MV-4-11 (cell line): ENCODE measurements around the gene CD300H.
"Not testable (repeated sequence)": the region's sequence is repeated elsewhere in the genome, so short reads cannot be mapped to it uniquely, and the experiment has no call there.

Source experiments
- DNase-seq: peaks from one replicate; lab custom pipeline; 2025; lab: John Stamatoyannopoulos, UW

The CD300H gene

DNA sequence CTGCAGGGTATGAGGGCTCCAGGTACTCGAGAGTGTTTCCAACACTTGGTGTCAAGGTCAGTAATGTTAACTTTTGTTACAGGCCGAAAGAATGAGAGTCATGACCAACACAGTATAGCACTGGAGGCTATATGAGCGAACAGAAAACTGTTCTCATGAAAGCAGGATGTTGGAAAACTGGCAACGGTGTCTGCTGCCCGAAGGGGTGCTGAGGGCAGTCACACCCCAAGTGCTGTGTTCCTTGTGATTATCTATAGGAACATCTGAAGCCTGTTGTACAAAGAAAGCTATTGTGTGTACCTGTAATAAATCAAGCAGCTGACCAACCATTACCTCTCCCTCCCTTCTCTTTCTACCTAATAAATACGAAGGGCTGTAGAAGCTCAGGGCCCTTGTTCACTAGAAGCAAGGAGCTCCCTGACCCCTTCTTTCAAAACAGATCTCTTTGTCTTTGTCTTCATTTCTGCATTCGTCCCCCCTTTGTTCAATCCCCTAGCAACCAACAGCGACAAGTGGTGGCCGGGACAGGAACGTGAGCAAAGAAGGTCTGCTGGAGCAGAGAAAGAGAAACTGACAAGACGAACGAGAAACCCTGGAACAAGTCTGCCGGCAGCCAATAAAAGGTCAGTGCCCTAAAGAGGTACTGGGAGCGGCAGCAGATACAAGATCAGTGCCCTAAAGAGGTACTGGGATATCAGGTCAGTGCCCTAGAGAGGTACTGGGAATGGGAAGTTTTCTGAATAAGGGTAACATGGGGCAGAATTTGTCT, 17.2 kb upstream of the CD300H start:
- DNase-seq, result no peak

- DNase-seq, result no peak
Measured at GRCh38 chr17:74582633-74583032, 15.3 kb upstream of the CD300H start.

DNA sequence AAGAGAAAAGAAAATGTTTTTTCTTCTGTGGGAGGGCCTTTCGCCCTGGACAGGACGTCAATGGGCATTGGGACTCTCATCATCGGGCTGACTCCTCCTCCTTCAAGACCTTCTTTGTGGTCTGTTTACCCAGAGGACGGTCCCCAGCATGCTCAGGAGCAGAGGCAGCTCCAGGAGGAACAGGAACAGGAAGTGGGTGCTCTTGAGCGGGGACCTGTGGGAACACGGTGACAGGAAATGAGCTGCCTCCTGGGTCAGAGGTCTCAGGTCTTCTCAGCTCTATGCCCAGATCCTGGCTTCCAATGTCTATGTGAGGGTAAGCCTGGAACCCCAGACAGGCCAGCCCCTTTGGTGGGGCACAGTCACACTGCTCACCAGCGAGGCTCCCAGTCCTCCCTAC, 12.6 kb upstream of the CD300H start:
- peak; percentile 52 for DNase-seq

DNA sequence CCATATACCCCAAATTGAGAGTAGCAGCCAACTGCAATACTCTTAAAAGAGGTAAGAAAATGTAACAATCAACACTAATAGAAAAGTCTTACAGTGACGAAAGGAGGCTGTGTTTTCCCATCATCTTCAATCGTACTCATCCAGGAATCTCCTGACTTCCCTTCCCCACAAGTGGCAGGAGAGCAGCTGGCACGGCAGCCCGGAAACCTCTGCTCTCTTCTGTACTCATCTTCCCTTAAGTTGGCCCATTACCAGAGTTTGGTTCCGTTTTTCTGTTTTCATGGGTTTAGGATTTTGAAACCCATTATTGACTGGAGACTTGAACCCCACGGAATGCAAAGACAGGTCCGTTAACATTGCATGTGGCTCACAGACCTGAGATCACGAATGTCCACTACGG, 11.7 kb upstream of the CD300H start:
- peak; percentile 6 for DNase-seq

- no peak for DNase-seq
Measured at GRCh38 chr17:74574489-74575142, 7.3 kb upstream of the CD300H start.

DNA sequence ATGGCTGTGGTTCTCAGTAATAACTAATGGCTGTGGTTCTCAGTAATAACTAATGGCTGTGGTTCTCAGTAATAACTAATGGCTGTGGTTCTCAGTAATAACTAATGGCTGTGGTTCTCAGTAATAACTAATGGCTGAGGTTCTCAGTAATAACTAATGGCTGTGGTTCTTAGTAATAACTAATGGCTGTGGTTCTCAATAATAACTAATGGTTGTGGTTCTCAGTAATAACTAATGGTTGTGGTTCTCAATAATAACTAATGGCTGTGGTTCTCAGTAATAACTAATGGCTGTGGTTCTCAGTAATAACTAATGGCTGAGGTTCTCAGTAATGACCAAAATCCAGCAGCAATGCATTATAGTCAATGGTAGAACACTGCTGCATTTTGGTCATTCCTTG, 6.3 kb upstream of the CD300H start:
- DNase-seq, result not testable (repeated sequence)

DNA sequence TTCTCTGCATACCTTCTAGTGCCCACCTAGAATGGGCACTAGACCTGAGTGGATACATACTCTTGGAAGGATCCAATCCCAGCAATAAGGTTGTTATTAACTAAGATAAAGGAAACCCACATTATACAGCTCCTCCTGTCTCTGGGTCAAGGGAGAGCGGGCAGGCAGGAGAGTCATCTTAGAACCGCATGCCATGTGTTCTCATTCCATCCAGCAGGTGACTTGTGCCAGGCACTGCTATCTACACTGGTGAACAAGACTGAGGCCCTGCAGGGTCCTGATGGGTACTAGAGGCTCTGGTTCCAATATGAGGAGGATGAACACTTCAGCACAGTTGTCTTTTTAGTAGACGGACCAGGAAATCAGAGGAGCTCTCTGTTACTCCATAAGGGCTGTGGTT, 5.9 kb upstream of the CD300H start:
- no peak for DNase-seq

- no peak for DNase-seq
Measured at GRCh38 chr17:74571621-74572270, 4.4 kb upstream of the CD300H start.

DNA sequence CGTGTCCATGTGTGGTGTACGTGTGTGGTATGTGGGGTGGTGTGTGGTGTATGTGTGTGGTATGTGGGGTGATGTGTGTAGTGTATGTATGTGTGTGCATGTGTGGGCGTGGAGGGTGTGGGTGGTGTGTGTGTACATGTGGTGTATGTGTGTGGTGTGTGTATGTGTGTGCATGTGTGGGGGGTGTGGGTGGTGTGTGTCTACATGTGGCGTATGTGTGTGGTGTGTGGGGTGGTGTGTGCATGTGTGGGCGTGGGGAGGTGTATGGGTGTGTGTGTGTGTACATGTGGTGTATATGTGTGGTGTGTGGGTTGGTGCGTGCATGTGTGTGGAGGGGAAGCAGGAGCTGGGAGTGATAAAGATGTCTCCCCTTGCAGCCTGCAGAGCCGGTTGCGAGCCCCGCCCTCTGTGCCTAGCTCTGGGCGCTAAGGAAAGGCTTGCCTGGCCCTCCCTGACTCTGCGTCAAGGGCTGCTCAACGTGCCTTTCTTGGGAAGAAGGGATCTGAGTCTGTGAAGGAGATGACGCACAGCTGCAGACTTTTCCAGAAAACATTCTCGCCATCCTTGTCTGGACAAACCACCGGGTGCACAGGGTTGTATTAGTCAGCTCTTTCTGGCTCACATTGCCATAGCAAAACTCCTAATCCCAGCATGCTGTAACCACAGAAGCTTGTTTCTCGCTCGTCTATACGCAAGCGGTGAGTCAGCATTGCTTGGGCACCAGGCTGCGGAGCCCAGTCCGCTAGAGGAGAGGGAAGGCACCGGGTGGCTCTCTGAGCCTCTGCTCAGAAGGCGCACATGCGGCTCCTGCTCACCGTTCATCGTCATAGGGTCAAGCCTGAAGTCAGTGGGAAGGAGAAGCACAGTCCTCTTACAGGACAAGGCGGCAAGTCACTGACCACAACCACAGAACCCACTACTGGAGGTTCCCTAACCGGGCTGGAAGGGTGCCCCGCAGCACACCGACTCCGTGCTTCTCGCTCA, 2.0 kb upstream of the CD300H start:
- peak; percentile 97 for DNase-seq

DNA sequence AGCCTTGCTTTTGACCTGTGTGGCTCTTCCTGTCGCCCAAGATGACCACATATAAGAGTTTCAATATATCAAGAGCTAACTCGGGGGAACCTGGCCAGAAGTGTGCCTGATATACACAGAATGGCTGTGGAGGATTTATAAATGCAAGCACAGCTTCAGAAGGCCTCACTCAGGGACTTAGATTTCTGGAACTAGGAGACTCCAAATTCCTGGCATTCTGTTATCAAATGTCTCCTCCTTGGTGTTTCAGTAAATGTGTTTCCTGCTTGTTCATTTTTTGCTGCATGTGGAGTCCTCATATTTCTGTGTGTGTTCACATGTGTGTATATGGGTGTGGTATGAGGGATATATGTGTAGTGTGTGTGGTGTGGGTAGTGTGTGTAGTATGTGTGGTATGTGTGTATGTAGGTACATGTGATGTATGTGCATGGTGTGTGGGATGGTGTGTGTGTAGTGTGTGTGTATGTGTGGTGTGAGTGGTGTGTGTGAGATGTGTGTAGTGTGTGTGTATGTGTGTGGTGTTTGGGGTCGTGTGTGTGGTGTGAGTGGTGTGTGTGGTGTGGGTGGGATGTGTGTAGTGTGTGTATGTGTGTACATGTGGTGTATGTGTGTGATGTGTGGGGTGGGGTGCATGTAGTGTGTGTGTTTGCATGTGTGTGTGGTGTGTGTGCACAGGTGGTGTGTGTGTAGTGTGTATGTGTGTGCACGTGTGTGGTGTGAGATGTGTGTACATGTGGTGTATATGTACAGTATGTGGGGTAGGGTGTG, 981 bp upstream of the CD300H start:
- no peak for DNase-seq

DNA sequence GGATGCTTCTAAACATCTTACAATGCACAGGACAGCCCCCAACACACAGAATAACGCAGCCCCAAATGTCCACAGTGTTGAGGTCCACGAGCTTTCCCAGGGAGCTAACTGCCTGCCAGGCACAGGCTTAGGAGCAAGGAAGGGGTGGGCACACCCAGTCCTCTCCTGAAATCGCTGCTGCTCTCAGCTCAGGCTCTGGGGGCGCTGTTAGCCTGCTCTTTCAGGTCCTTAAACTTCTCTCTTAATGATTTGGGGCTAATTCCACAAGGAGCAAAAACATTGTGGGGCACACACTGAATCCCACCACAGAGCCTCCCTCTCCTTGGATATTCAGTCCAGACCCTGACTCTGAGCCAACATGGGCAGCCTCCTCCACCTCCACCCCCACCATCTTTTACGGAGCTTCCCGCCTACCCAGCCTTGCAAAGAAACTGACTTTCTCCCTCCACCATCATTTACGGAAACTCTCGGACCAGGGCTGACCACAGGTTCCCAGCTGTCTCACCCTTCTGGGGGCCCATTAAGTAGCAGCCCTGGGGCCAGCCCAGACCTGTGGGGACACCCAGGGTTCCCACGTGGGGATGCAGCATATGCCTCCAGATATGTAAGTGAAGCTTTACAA, 1.1 kb downstream of the CD300H start:
- peak; percentile 49 for DNase-seq

DNA sequence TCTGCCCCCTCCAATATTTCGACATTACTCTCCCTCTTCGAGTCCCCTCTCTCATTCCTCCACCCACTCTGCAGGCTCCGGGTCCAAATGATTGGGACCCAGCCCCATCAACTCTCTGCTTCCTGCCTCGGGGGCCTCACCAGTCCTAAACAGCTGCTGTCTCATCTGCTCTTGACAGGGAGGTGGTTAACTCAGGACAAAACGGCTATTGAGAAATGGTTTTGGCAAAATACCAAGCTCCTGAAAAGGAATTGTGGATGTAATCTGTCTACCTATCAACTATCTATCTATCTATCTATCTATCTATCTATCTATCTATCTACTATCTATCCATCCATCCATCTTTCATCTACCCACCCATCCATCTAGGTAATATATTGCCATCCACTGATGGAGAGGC, 2.2 kb downstream of the CD300H start:
- DNase-seq, result no peak

DNA sequence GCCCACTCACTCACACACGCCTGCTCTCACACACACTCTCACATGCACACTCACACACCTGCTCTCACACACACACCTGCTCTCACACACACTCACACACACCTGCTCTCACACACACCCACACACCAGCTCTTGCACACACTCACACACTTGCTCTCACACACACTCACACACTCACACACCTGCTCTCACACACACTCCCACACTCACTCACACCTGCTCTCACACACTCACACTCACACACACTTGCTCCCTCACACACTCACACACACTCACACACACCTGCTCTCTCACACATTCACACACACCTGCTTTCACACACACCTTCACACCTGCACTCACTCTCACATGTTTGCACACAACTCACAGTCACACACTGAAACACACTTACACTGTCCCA, 4.0 kb downstream of the CD300H start:
- no peak for DNase-seq

- DNase-seq, result peak; percentile 33
Measured at GRCh38 chr17:74561586-74561985, 5.7 kb downstream of the CD300H start.

GRCh38 chr17:74558882-74559519, 8.3 kb downstream of the CD300H start:
- DNase-seq, result no peak

GRCh38 chr17:74558402-74558801, 8.9 kb downstream of the CD300H start:
- peak; percentile 94 for DNase-seq

DNA sequence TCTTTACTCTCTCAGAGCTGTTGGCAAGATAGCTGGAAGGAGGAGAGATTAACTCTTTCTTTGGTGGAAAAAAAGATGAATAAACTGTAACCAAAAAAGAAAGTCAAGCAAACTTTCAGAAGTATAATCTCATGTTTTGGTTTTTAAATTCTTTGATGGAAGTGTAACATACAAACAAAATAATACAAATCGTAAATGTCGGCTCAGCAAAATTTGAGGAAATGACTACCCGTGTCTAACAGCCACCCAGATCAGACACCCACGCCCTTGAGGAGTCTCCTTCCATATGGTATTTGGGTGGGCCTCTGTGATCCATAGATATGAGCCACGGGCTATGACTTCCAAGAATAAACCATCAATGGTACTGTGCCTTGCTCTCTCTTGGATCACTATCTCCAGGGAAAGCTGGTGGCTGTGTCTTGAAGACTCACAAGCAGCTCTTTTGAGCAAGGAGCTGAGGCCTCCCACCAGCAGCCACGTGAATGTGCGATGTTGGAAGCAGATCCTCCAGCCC, 11.8 kb downstream of the CD300H start:
- DNase-seq, result no peak

DNA sequence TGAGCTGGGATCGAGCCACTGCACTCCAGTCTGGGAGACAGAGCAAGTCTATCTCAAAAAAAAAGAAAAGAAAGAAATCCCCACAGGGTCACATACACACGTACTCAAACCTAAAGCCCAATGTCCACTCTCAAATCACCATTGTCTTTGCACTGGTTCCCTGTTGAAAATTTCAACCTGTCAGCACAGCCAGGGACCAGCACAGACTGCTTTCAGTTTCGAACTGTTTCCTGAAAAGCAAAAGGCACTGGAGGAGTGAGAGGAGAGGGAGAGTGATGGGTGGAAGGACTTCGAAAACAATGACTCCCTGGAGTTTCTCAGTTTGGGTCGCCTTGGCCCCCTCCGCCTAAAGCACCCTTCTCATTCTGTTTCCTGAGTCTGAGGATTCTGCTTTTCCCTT, 12.4 kb downstream of the CD300H start:
- DNase-seq, result no peak

GRCh38 chr17:74552037-74552436, 15.3 kb downstream of the CD300H start:
- DNase-seq, result no peak

- DNase-seq, result no peak
Measured at GRCh38 chr17:74550602-74551001, 16.7 kb downstream of the CD300H start.
